Measurements from ENCODE around the gene GFOD1. TPM values are rescaled to one million over a fixed set of nuclear protein-coding genes. Genes with fewer than 3 reads are reported as not detected.
A peak's percentile ranks its signal among the peaks of the same experiment; 100 is the strongest.

Gene GFOD1
- polyA plus RNA-seq, 2 of the 4 experiments (the other 2 are of a cell fraction) = 2.7 to 3.5 TPM

GRCh38 chr6:13427316-13427715 is 60.1 kb downstream of the GFOD1 start:
- WGBS (ENCODE audit: missing lambda C conversion rate) = 96% methylated on average over 7 of the region's 8 CpGs
- ATAC-seq (no peak), FAIRE-seq (no peak), DNase-seq (ENCODE audit: low read depth in 1 of 2, low spot score in 1 of 2) (no peak)
- H3K4me1 ChIP-seq = peaks cover 28% of the 10 kb centered on the region; the same call in 2 of the 3 replicates
- H3K4me2 ChIP-seq = no peak overlapping the region
- no peak overlapping the region for H3K4me3 ChIP-seq
- H3K9me3 ChIP-seq = no peaks in the 10 kb centered on the region
- H3K27ac ChIP-seq = no peak overlapping the region
- CTCF ChIA-PET = no interaction called here
- POLR2A ChIA-PET = no interaction called here
- TF ChIP-seq SREBF2 (IDR thresholded peaks at IDR 0.05) (no peak), HEYL (CRISPR knock-in tag; IDR thresholded peaks at IDR 0.05) (no peak), PHF8 (IDR thresholded peaks at IDR 0.05; ENCODE audit: borderline replicate concordance, low read depth) (no peak), POLR2A (IDR thresholded peaks at IDR 0.05; ENCODE audit: low read length) (no peak), ZC3H11A (IDR thresholded peaks at IDR 0.05) (no peak), TP53 (CRISPR knock-in tag; IDR thresholded peaks at IDR 0.05) (no peak), USF2 (IDR thresholded peaks at IDR 0.05) (no peak), ZNF302 (CRISPR knock-in tag; IDR thresholded peaks at IDR 0.05) (no peak), CTCF (IDR thresholded peaks at IDR 0.05) (no peak), EP300 (IDR thresholded peaks at IDR 0.05) (no peak), BHLHE40 (IDR thresholded peaks at IDR 0.05; ENCODE audit: low read depth, low read length) (no peak), ZFP36 (IDR thresholded peaks at IDR 0.05; ENCODE audit: borderline replicate concordance, partially characterized antibody) (no peak), HES2 (IDR thresholded peaks at IDR 0.05) (no peak), CHD2 (IDR thresholded peaks at IDR 0.05; ENCODE audit: low read length, partially characterized antibody) (no peak)

- Histone ChIP-seq H3K4me2 (no peak overlapping the region), H3K27ac (peak overlapping the region in 1 of 2 experiments; percentile 57; a peak in 2 of 6 replicates), H3K4me3 (no peak overlapping the region), H3K9me3 (no peaks in the 10 kb centered on the region), H3K4me1 (peaks cover 19% of the 10 kb centered on the region; the same call in 2 of the 3 replicates)
- DNase-seq (ENCODE audit: low read depth in 1 of 2, low spot score in 1 of 2) (no peak), ATAC-seq (peak in 1 of 2 experiments; percentile 68; a peak in 3 of 6 replicates), FAIRE-seq (no peak)
- POLR2A ChIA-PET = interaction anchor here (0.7 to 0.9 kb wide), 2 partner anchors 60 to 108 kb away, joined by 3 read pairs; no protein-coding TSS in a partner anchor
- CTCF ChIA-PET = no interaction called here
- TF ChIP-seq CHD4 (IDR thresholded peaks at IDR 0.05; ENCODE audit: borderline replicate concordance) (no peak), CTCF (IDR thresholded peaks at IDR 0.05) (no peak), HOXB5 (CRISPR knock-in tag; IDR thresholded peaks at IDR 0.05) (no peak), NPAS2 (CRISPR knock-in tag; IDR thresholded peaks at IDR 0.05; ENCODE audit: borderline replicate concordance) (no peak), POLR2AphosphoS2 (conservative IDR thresholded peaks at IDR 0.05; ENCODE audit: low read length) (no peak), PHF8 (IDR thresholded peaks at IDR 0.05; ENCODE audit: borderline replicate concordance, low read depth) (no peak), KDM1A (IDR thresholded peaks at IDR 0.05; ENCODE audit: low read depth) (no peak), USF2 (IDR thresholded peaks at IDR 0.05) (no peak), REST (IDR thresholded peaks at IDR 0.05) (no peak), PBX3 (IDR thresholded peaks at IDR 0.05) (no peak)
- WGBS (ENCODE audit: missing lambda C conversion rate) = 85% methylated on average over 22 of the region's 22 CpGs
Measured at GRCh38 chr6:13425943-13426931, 61.2 kb downstream of the GFOD1 start.

Data from A549 (cell line).